ENCODE measurements around the gene MIXL1. TPM values are rescaled to one million over a fixed set of nuclear protein-coding genes. Genes with fewer than 3 reads are reported as not detected.

The MIXL1 gene
- total RNA-seq, 1 experiment from 2014 or later: not detected

GRCh38 chr1:226253933-226254332, 30.5 kb downstream of the MIXL1 start:
- no peak overlapping the region for H2AFZ ChIP-seq (ENCODE audit: low read depth, low read length, poor library complexity, severe bottlenecking)
- no peaks in the 10 kb centered on the region for H3K9me2 ChIP-seq (ENCODE audit: insufficient read depth)
- BruUV-seq (replicated peaks): no TSS peak
- no peak for ATAC-seq
- H4K20me1 ChIP-seq (ENCODE audit: insufficient read depth): no peaks in the 10 kb centered on the region
- H3K4me1 ChIP-seq (ENCODE audit: control insufficient read depth in 1 of 2, insufficient read depth in 2 of 2, low read length in 2 of 2): no peaks in the 10 kb centered on the region
- ChIA-PET RAD21 (ENCODE audit: low non-redundant PET in 1 of 2, low total read pairs in 2 of 2, uncharacterized antibody in 2 of 2, unreplicated experiment in 2 of 2) (no interaction called here), POLR2A (no interaction called here), CTCF (no interaction called here)
- H3K9ac ChIP-seq (ENCODE audit: low read length): no peak overlapping the region
- no peaks in the 10 kb centered on the region for H3K9me3 ChIP-seq (ENCODE audit: control insufficient read depth in 1 of 2, insufficient read depth in 1 of 2, low read depth in 1 of 2, low read length in 2 of 2)
- no peak overlapping the region for H3K4me2 ChIP-seq (ENCODE audit: low read length)
- no peak for TF ChIP-seq YY1 (IDR thresholded peaks at IDR 0.05; ENCODE audit: extremely low read depth, insufficient replicate concordance, low read depth, low read length)
- no peak for TF ChIP-seq CEBPB (IDR thresholded peaks at IDR 0.05; ENCODE audit: low read depth)
- no peak for TF ChIP-seq ELF1 (IDR thresholded peaks at IDR 0.05; ENCODE audit: borderline replicate concordance, low read depth)
- intact Hi-C loops (cut with micrococcal nuclease): no loop called here
- H3K27ac ChIP-seq (ENCODE audit: low read depth, low read length): no peak overlapping the region
- no peaks in the 10 kb centered on the region for H3K27me3 ChIP-seq (ENCODE audit: insufficient read depth, low read length)
- DNase-seq (ENCODE audit: low read depth, low spot score): no peak
- no peaks in the 10 kb centered on the region for H3K79me2 ChIP-seq (ENCODE audit: insufficient read depth, low read length)
- peaks cover 0 to 2% of the 10 kb centered on the region in 2 experiments; a peak in 1 of 4 replicates for H3K36me3 ChIP-seq (ENCODE audit: control insufficient read depth in 1 of 2, insufficient read depth in 2 of 2, low read length in 2 of 2)
- H3K4me3 ChIP-seq (replicated peaks in 1 of 2; ENCODE audit: low read depth in 1 of 2, low read length in 2 of 2): no peak overlapping the region

GRCh38 chr1:226255380-226255779, 31.9 kb downstream of the MIXL1 start:
- Histone ChIP-seq H3K9me3 (ENCODE audit: control insufficient read depth in 1 of 2, insufficient read depth in 1 of 2, low read depth in 1 of 2, low read length in 2 of 2) (no peaks in the 10 kb centered on the region), H3K9ac (ENCODE audit: low read length) (no peak overlapping the region), H3K4me1 (ENCODE audit: control insufficient read depth in 1 of 2, insufficient read depth in 2 of 2, low read length in 2 of 2) (no peaks in the 10 kb centered on the region), H3K9me2 (ENCODE audit: insufficient read depth) (no peaks in the 10 kb centered on the region), H2AFZ (ENCODE audit: low read depth, low read length, poor library complexity, severe bottlenecking) (no peak overlapping the region), H3K4me2 (ENCODE audit: low read length) (no peak overlapping the region), H4K20me1 (ENCODE audit: insufficient read depth) (no peaks in the 10 kb centered on the region), H3K79me2 (ENCODE audit: insufficient read depth, low read length) (no peaks in the 10 kb centered on the region), H3K4me3 (replicated peaks in 1 of 2; ENCODE audit: low read depth in 1 of 2, low read length in 2 of 2) (no peak overlapping the region), H3K27ac (ENCODE audit: low read depth, low read length) (no peak overlapping the region), H3K36me3 (ENCODE audit: control insufficient read depth in 1 of 2, insufficient read depth in 2 of 2, low read length in 2 of 2) (no peaks in the 10 kb centered on the region; a peak in 1 of 4 replicates), H3K27me3 (ENCODE audit: insufficient read depth, low read length) (no peaks in the 10 kb centered on the region)
- DNase-seq (ENCODE audit: low read depth, low spot score): no peak
- ChIA-PET POLR2A (no interaction called here), RAD21 (ENCODE audit: low non-redundant PET in 1 of 2, low total read pairs in 2 of 2, uncharacterized antibody in 2 of 2, unreplicated experiment in 2 of 2) (no interaction called here), CTCF (no interaction called here)
- intact Hi-C loops (cut with micrococcal nuclease): no loop called here
- no TSS peak for BruUV-seq (replicated peaks)
- no peak for ATAC-seq
- TF ChIP-seq POLR2AphosphoS5 (IDR thresholded peaks at IDR 0.05; ENCODE audit: low read depth, low read length) (no peak), ZNF274 (IDR thresholded peaks at IDR 0.05; ENCODE audit: low read depth, low read length) (no peak), MAX (IDR thresholded peaks at IDR 0.05) (no peak), YY1 (IDR thresholded peaks at IDR 0.05; ENCODE audit: extremely low read depth, insufficient replicate concordance, low read depth, low read length) (no peak), JUND (IDR thresholded peaks at IDR 0.05) (no peak), SP1 (IDR thresholded peaks at IDR 0.05; ENCODE audit: low read depth) (no peak), CTCF (IDR thresholded peaks at IDR 0.05 in 2 of 3, conservative IDR thresholded peaks at IDR 0.05 in 1 of 3; ENCODE audit: borderline replicate concordance in 1 of 3, insufficient read depth in 1 of 3, low read depth in 2 of 3, low read length in 2 of 3) (no peak), EZH2 (IDR thresholded peaks at IDR 0.05) (no peak), TCF7L2 (IDR thresholded peaks at IDR 0.05; ENCODE audit: borderline replicate concordance, extremely low read depth, insufficient read depth, insufficient read length) (no peak), EZH2phosphoT487 (IDR thresholded peaks at IDR 0.05; ENCODE audit: borderline replicate concordance) (no peak), ELF1 (IDR thresholded peaks at IDR 0.05; ENCODE audit: borderline replicate concordance, low read depth) (no peak), SIN3A (IDR thresholded peaks at IDR 0.05; ENCODE audit: low read depth) (no peak), REST (IDR thresholded peaks at IDR 0.05; ENCODE audit: low read depth) (no peak), SRF (IDR thresholded peaks at IDR 0.05; ENCODE audit: low read depth) (no peak), ZFX (IDR thresholded peaks at IDR 0.05) (no peak)

Measured in HCT116 (cell line).